ENCODE measurements around the gene HBS1L.

GRCh38 chr6:134938896-134939295 lies 115.7 kb downstream of the HBS1L start:
- no peak for TF ChIP-seq EZH2phosphoT487 (IDR thresholded peaks at IDR 0.05; ENCODE audit: borderline replicate concordance, low read length)
- no peak for TF ChIP-seq CTCF (IDR thresholded peaks at IDR 0.05; ENCODE audit: low read depth, low read length, poor library complexity, severe bottlenecking)
